SK-N-SH (cell line): ENCODE data around the gene PDZD8. TPM values are rescaled to one million over a fixed set of nuclear protein-coding genes. Genes with fewer than 3 reads are reported as not detected.
"Not testable (repeated sequence)": the region's sequence is repeated elsewhere in the genome, so short reads cannot be mapped to it uniquely, and the experiment has no call there.

Source experiments
- CTCF ChIA-PET: fragments of 300-600, 350-600 bp; formaldehyde crosslinking; extraction: SDS; loops from one replicate; lab custom pipeline; 2021; lab: Yijun Ruan, JAX
- POLR2A ChIA-PET: fragments of 350-600 bp; sonication (Branson Sonifier 250); formaldehyde crosslinking; extraction: SDS; loops from one replicate; lab custom pipeline; 2020; ENCODE audit warnings: antibody characterized with exemption, inconsistent platforms; lab: Yijun Ruan, JAX
- DNase-seq: peaks from one replicate; pipeline ENCODE4 v3.0.0; 2012
- H2AFZ ChIP-seq: fragments of 200-600 bp; sonication (generic); 2 replicates; pipeline ENCODE4 v1.8.1; 2016; ENCODE audit warnings: antibody characterized with exemption, mild to moderate bottlenecking, low read depth
- H3F3A ChIP-seq: fragments of 200-600 bp; sonication (generic); replicated peaks from 2 replicates; pipeline ENCODE3; 2016; ENCODE audit warnings: antibody characterized with exemption, mild to moderate bottlenecking; ENCODE audit not compliant: insufficient read depth
- H3K27ac ChIP-seq, 2 experiments: fragments of 200-500 bp in 1 of 2; fragments of 200-600 bp in 1 of 2; sonication (Bioruptor generic) in 1 of 2; sonication (generic), shearing (Covaris generic) in 1 of 2; 2 replicates each; pipeline versions ENCODE4 v1.5.1 to v1.6.1; 2014 to 2016; ENCODE audit warnings: low read depth in 2 of 2, inconsistent platforms in 1 of 2, low read length in 1 of 2, mild to moderate bottlenecking in 1 of 2, mixed read lengths in 1 of 2
- H3K27me3 ChIP-seq: fragments of 200-600 bp; sonication (generic), shearing (Covaris generic); 2 replicates; pipeline ENCODE4 v1.6.1; 2016; ENCODE audit warnings: mixed run types; ENCODE audit not compliant: insufficient read depth
- H3K36me3 ChIP-seq, 2 experiments: fragments of 200-500 bp in 1 of 2; fragments of 200-600 bp in 1 of 2; sonication (Bioruptor generic) in 1 of 2; sonication (generic) in 1 of 2; replicated peaks in 1 of 2; 2 replicates each; pipeline versions ENCODE3 to v1.5.1; 2014 to 2016; ENCODE audit warnings: low read length in 1 of 2, mild to moderate bottlenecking in 1 of 2; ENCODE audit not compliant: insufficient read depth in 2 of 2, control insufficient read depth in 1 of 2
- H3K4me1 ChIP-seq, 2 experiments: fragments of 200-500 bp in 1 of 2; fragments of 200-600 bp in 1 of 2; sonication (Bioruptor generic) in 1 of 2; sonication (generic), shearing (Covaris generic) in 1 of 2; 2 replicates each; pipeline versions ENCODE4 v1.5.1 to v1.6.1; 2014 to 2016; ENCODE audit warnings: low read depth in 1 of 2, low read length in 1 of 2, mixed run types in 1 of 2; ENCODE audit not compliant: insufficient read depth in 2 of 2, control insufficient read depth in 1 of 2
- H3K4me2 ChIP-seq: fragments of 200-600 bp; sonication (generic), shearing (Covaris generic); 2 replicates; pipeline ENCODE4 v1.6.1; 2017; ENCODE audit warnings: mixed run types
- H3K4me3 ChIP-seq, 2 experiments: fragments of 200-500 bp in 1 of 2; fragments of 200-600 bp in 1 of 2; sonication (Bioruptor generic) in 1 of 2; sonication (generic), shearing (Covaris generic) in 1 of 2; 2 replicates each; pipeline versions ENCODE4 v1.5.1 to v1.8.1; 2014 to 2016; ENCODE audit warnings: low read depth in 2 of 2, inconsistent platforms in 1 of 2, low read length in 1 of 2, mild to moderate bottlenecking in 1 of 2, mixed read lengths in 1 of 2, moderate library complexity in 1 of 2
- H3K79me2 ChIP-seq: fragments of 200-600 bp; sonication (generic); 2 replicates; pipeline ENCODE4 v1.8.1; 2017; ENCODE audit warnings: mild to moderate bottlenecking; ENCODE audit not compliant: insufficient read depth
- H3K9ac ChIP-seq: fragments of 200-600 bp; sonication (generic); 2 replicates; pipeline ENCODE4 v1.6.1; 2017; ENCODE audit warnings: mixed run types
- H3K9me2 ChIP-seq: fragments of 200-600 bp; sonication (generic); 2 replicates; pipeline ENCODE4 v1.6.1; 2017; ENCODE audit warnings: mixed run types
- H3K9me3 ChIP-seq: fragments of 200-600 bp; sonication (generic); 2 replicates; pipeline ENCODE4 v1.6.1; 2017; ENCODE audit warnings: mixed run types, mild to moderate bottlenecking, moderate library complexity
- H4K20me1 ChIP-seq: fragments of 200-600 bp; sonication (generic); 2 replicates; pipeline ENCODE4 v1.6.1; 2017; ENCODE audit warnings: mild to moderate bottlenecking, mixed run types; ENCODE audit not compliant: insufficient read depth
- CHD2 ChIP-seq: fragments of 150-350 bp; IDR thresholded peaks from 2 replicates; pipeline ENCODE4 v1.6.1; 2018; ENCODE audit warnings: low read length; ENCODE audit not compliant: partially characterized antibody
- ELF1 ChIP-seq: IDR thresholded peaks from 2 replicates; pipeline ENCODE4 v1.4.0; 2012
- EZH2phosphoT487 ChIP-seq: fragments of 200-600 bp; sonication (generic); IDR thresholded peaks from 2 replicates; pipeline ENCODE4 v1.6.1; 2017; ENCODE audit warnings: low read depth, mixed run types, mild to moderate bottlenecking, antibody characterized with exemption, moderate library complexity, borderline replicate concordance
- FOXM1 ChIP-seq: IDR thresholded peaks from 2 replicates; pipeline ENCODE4 v1.4.0; 2012; ENCODE audit warnings: low read depth, mild to moderate bottlenecking
- GABPA ChIP-seq: IDR thresholded peaks from 2 replicates; pipeline ENCODE4 v1.4.0; 2012; ENCODE audit warnings: low read depth, mild to moderate bottlenecking
- NRF1 ChIP-seq: IDR thresholded peaks from 2 replicates; pipeline ENCODE4 v1.6.1; 2012; ENCODE audit warnings: low read depth, mild to moderate bottlenecking, low read length
- TEAD4 ChIP-seq: IDR thresholded peaks from 2 replicates; pipeline ENCODE4 v1.4.0; 2012; ENCODE audit warnings: mild to moderate bottlenecking, borderline replicate concordance; ENCODE audit not compliant: insufficient read depth
- WGBS: methylation state at CpG from one replicate; pipeline ENCODE4 v1.1.6; 2017; ENCODE audit warnings: low lambda C conversion rate; 5-methylcytosine and 5-hydroxymethylcytosine counted together
- polyA plus RNA-seq, 3 experiments: library from polyadenylated mRNA; depleted of rRNA; stranded (reverse); fragments of >200 nt; gene quantifications; 2 replicates each; pipeline ENCODE4 v1.2.3, GENCODE V29; 2012
- TF ChIP-seq, protein P1 (sequence below): fragments of 200-600 bp; sonication (generic); IDR thresholded peaks from 2 replicates; pipeline ENCODE4 v1.6.1; 2017; ENCODE audit warnings: antibody characterized with exemption, mild to moderate bottlenecking, moderate library complexity
- TF ChIP-seq, protein P2 (sequence below): fragments of 150-350 bp; IDR thresholded peaks from 2 replicates; pipeline ENCODE4 v1.6.1; 2017; ENCODE audit warnings: antibody characterized with exemption, low read length, low read depth, borderline replicate concordance
- TF ChIP-seq, protein P3 (sequence below): IDR thresholded peaks from 2 replicates; pipeline ENCODE4 v1.6.1; 2012; ENCODE audit warnings: mild to moderate bottlenecking, low read depth, low read length, moderate library complexity

PDZD8 gene
- polyA plus RNA-seq, 1 of the 3 experiments (the other 2 are of a cell fraction), result 6.6 TPM

DNA sequence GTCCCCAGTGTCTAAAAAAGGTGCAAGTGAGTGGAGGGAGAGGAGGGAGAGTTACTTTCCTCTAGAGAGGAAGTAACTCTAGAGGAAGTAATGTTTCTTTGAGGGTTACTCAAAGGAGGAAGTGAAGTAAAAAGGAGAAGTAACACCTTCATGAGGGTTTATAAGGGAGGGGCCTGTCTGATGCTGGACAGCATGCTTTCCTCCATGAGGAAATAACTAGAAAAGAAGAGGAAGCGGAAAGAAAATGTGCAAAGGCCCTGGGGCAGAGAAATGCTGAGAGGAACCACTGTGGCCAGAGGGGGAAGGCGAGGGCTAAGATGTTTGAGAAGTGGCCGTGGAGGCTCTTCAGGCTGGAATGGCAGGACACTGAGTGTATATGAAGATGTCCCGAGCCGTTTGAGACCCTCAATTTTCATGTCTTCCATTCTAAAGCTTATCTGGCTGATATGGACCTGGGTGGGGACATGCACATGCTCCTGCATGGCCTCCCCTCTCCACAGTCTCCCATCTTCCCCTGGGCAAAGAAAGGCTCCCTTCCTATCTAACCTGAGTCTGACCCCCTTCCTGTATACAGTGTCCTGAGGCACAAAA lies 137.7 kb downstream of the PDZD8 start:
- ChIA-PET CTCF (interaction anchor here (1.0 kb wide), 1 partner anchor 81 kb away, joined by 4 read pairs; no protein-coding TSS in a partner anchor), POLR2A (no interaction called here)
- Histone ChIP-seq H3K4me3 (no peak overlapping the region), H3F3A (no peaks in the 10 kb centered on the region), H3K4me1 (no peaks in the 10 kb centered on the region; a peak in 1 of 4 replicates), H4K20me1 (no peaks in the 10 kb centered on the region), H3K36me3 (no peaks in the 10 kb centered on the region), H3K79me2 (no peaks in the 10 kb centered on the region), H2AFZ (no peak overlapping the region), H3K27me3 (0 out of 2 replicates have a peak, but pooled peaks cover 21% of the 10 kb centered on the region), H3K9me2 (no peaks in the 10 kb centered on the region), H3K4me2 (no peak overlapping the region), H3K27ac (no peak overlapping the region), H3K9ac (no peak overlapping the region), H3K9me3 (no peaks in the 10 kb centered on the region)
- DNase-seq, result no peak
- 40% methylated on average over 5 of the region's 5 CpGs for WGBS
- TF ChIP-seq GABPA (no peak), FOXM1 (no peak), TEAD4 (no peak), ELF1 (no peak), CHD2 (no peak), NRF1 (no peak), EZH2phosphoT487 (no peak)
- TF ChIP-seq, protein P1, sequence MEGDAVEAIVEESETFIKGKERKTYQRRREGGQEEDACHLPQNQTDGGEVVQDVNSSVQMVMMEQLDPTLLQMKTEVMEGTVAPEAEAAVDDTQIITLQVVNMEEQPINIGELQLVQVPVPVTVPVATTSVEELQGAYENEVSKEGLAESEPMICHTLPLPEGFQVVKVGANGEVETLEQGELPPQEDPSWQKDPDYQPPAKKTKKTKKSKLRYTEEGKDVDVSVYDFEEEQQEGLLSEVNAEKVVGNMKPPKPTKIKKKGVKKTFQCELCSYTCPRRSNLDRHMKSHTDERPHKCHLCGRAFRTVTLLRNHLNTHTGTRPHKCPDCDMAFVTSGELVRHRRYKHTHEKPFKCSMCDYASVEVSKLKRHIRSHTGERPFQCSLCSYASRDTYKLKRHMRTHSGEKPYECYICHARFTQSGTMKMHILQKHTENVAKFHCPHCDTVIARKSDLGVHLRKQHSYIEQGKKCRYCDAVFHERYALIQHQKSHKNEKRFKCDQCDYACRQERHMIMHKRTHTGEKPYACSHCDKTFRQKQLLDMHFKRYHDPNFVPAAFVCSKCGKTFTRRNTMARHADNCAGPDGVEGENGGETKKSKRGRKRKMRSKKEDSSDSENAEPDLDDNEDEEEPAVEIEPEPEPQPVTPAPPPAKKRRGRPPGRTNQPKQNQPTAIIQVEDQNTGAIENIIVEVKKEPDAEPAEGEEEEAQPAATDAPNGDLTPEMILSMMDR, result no peak
- TF ChIP-seq, protein P2, sequence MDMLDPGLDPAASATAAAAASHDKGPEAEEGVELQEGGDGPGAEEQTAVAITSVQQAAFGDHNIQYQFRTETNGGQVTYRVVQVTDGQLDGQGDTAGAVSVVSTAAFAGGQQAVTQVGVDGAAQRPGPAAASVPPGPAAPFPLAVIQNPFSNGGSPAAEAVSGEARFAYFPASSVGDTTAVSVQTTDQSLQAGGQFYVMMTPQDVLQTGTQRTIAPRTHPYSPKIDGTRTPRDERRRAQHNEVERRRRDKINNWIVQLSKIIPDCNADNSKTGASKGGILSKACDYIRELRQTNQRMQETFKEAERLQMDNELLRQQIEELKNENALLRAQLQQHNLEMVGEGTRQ, result no peak
- TF ChIP-seq, protein P3, sequence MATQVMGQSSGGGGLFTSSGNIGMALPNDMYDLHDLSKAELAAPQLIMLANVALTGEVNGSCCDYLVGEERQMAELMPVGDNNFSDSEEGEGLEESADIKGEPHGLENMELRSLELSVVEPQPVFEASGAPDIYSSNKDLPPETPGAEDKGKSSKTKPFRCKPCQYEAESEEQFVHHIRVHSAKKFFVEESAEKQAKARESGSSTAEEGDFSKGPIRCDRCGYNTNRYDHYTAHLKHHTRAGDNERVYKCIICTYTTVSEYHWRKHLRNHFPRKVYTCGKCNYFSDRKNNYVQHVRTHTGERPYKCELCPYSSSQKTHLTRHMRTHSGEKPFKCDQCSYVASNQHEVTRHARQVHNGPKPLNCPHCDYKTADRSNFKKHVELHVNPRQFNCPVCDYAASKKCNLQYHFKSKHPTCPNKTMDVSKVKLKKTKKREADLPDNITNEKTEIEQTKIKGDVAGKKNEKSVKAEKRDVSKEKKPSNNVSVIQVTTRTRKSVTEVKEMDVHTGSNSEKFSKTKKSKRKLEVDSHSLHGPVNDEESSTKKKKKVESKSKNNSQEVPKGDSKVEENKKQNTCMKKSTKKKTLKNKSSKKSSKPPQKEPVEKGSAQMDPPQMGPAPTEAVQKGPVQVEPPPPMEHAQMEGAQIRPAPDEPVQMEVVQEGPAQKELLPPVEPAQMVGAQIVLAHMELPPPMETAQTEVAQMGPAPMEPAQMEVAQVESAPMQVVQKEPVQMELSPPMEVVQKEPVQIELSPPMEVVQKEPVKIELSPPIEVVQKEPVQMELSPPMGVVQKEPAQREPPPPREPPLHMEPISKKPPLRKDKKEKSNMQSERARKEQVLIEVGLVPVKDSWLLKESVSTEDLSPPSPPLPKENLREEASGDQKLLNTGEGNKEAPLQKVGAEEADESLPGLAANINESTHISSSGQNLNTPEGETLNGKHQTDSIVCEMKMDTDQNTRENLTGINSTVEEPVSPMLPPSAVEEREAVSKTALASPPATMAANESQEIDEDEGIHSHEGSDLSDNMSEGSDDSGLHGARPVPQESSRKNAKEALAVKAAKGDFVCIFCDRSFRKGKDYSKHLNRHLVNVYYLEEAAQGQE, result no peak

DNA sequence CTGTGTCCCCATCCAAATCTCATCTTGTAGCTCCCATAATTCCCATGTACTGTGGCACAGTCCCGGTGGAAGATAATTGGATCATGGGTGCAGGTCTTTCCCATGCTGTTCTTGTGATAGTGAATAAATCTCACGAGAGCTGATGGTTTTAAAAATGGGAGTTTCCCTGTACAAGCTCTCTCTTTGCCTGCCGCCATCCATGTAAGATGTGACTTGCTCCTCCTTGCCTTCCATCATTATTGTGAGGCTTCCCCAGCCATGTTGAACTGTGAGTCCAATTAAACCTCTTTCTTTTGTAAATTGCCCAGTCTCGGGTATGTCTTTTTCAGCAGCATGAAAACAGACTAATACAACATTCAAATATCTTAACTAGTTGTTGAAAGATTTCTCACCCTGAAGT lies 145.1 kb downstream of the PDZD8 start:
- H4K20me1 ChIP-seq, H3K27ac ChIP-seq, H3K4me3 ChIP-seq, H3F3A ChIP-seq, H3K27me3 ChIP-seq, H3K9ac ChIP-seq, H3K4me1 ChIP-seq, DNase-seq, H3K79me2 ChIP-seq, H3K9me3 ChIP-seq, H3K36me3 ChIP-seq, H3K4me2 ChIP-seq, H2AFZ ChIP-seq, H3K9me2 ChIP-seq, POLR2A ChIA-PET: not testable (repeated sequence)
- CTCF ChIA-PET, result interaction anchor here (1.4 to 1.8 kb wide), 3 partner anchors 13 to 89 kb away, joined by 4 to 8 read pairs (median 6); no protein-coding TSS in a partner anchor
- WGBS, result 41% methylated on average over 4 of the region's 4 CpGs
